Ramos (cell line): ENCODE results near the gene PIM1.
"Not testable (repeated sequence)": the region's sequence is repeated elsewhere in the genome, so short reads cannot be mapped to it uniquely, and the experiment has no call there.

Source experiments
- in situ Hi-C: fragments of 300-500 bp; cut with MboI; formaldehyde crosslinking; loops from one replicate; pipeline ENCODE4 v1.14.3; 2022; ENCODE audit warnings: low sequenced_read_pairs; ENCODE audit not compliant: unreplicated experiment

The PIM1 gene

DNA sequence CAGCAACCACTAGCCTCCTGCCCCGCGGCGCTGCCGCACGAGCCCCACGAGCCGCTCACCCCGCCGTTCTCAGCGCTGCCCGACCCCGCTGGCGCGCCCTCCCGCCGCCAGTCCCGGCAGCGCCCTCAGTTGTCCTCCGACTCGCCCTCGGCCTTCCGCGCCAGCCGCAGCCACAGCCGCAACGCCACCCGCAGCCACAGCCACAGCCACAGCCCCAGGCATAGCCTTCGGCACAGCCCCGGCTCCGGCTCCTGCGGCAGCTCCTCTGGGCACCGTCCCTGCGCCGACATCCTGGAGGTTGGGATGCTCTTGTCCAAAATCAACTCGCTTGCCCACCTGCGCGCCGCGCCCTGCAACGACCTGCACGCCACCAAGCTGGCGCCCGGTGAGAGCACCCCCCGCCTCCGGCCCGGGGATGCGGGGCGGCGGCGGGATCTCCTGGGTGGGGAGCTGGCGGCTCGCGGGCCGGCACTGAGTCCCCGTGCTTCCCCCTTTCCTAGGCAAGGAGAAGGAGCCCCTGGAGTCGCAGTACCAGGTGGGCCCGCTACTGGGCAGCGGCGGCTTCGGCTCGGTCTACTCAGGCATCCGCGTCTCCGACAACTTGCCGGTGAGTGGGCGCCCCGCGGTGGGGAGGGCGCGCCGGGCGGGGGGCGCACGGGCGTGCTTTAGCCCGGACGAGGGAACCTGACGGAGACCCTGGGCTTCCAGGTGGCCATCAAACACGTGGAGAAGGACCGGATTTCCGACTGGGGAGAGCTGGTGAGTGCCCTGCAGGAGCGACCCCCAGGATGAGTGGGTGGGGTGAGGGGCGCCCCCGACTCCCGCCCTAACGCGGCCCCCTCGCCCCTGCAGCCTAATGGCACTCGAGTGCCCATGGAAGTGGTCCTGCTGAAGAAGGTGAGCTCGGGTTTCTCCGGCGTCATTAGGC, 585 bp downstream of the PIM1 start:
- in situ Hi-C loops = loop anchor here (5.0 to 10.0 kb wide), 3 partner anchors 37 to 146 kb away; no protein-coding TSS in a partner anchor

DNA sequence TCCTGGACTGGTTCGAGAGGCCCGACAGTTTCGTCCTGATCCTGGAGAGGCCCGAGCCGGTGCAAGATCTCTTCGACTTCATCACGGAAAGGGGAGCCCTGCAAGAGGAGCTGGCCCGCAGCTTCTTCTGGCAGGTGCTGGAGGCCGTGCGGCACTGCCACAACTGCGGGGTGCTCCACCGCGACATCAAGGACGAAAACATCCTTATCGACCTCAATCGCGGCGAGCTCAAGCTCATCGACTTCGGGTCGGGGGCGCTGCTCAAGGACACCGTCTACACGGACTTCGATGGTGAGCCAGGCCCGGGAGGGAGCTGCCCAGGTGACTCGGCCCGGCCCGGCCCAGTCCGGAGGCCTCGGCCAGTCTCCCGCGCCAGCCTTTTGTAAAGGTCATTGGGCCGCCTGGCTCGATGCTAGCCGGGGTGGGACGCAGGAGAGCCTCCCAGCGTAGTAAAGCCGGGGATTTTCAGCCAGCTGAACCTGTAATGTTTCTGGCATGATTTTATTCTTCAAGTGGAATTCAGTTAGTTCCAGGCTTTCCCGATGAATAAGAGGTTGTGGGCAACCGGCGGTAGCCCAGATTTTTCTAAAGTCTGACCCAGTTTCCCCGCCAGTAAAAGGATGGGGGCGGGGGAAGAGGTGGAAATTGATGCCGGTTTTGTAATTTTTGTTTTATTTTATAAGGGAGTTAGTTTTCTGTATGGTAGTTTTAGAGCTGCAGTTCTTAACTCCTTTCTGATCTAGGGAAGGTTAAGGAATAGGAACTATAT, 1.4 kb downstream of the PIM1 start:
- in situ Hi-C loops = loop anchor here (5.0 to 10.0 kb wide), 3 partner anchors 36 to 147 kb away; no protein-coding TSS in a partner anchor

DNA sequence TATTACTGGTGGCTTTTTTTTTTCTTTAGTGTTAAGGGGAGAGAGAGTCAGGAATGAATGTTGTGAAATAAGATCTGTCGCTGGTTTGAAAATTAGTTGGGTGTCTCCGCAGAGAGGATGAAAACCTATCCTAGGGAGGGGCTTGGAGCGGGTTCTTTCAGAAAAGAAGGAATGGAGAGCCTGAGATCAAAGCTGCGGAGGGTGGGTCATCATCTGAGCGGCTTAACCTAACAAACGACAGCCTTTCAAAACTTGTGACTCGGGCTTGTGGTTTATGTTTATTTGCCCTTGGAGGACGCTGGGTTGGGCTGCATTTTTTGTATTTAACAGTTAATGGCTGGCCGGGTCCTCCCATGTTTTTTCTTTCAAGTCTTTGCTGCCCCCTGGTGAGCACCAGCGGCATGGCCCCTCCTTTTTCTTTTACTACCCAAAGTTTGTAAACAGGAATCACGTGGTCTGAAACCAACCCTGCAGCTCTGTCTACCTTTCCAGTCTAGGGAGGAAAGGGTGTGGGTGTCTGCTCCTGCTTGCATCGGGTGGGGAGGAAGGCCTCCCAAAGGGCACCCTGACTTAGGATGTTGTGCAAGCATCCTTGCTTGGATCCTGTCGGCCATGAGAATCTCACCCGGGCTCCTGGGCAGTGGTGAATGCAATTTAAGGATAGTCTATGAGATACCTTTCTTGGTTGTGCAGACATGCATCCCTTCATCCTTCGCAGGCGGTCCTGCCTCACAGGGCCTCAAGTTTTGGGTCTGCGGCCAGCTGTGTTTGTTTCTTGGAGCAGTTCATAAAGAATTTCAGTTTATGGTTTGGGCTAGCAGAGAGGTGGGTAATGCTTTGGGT, 2.2 kb downstream of the PIM1 start:
- in situ Hi-C loops = loop anchor here (5.0 to 10.0 kb wide), 3 partner anchors 35 to 147 kb away; no protein-coding TSS in a partner anchor

DNA sequence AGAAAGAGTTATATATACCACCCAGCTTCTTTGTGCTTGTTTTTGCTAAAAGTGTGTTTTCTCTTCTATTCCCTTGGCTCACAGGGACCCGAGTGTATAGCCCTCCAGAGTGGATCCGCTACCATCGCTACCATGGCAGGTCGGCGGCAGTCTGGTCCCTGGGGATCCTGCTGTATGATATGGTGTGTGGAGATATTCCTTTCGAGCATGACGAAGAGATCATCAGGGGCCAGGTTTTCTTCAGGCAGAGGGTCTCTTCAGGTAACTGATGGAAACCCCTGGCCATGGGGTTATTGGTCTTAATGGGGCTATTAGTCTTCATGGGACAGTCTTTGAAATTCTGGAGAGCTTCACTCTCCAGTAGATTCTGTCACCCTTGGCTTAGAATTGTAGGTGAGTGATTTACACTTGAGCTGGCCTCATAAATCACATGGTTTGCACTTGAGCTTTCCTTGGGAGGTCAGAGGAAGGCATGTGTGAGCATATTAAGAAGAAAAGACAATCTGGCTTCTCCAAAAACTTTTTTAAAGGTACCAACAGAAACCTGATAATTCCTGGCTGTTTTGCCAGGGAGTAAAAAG, 3.0 kb downstream of the PIM1 start:
- in situ Hi-C loops = loop anchor here (5.0 to 10.0 kb wide), 3 partner anchors 34 to 148 kb away; no protein-coding TSS in a partner anchor

DNA sequence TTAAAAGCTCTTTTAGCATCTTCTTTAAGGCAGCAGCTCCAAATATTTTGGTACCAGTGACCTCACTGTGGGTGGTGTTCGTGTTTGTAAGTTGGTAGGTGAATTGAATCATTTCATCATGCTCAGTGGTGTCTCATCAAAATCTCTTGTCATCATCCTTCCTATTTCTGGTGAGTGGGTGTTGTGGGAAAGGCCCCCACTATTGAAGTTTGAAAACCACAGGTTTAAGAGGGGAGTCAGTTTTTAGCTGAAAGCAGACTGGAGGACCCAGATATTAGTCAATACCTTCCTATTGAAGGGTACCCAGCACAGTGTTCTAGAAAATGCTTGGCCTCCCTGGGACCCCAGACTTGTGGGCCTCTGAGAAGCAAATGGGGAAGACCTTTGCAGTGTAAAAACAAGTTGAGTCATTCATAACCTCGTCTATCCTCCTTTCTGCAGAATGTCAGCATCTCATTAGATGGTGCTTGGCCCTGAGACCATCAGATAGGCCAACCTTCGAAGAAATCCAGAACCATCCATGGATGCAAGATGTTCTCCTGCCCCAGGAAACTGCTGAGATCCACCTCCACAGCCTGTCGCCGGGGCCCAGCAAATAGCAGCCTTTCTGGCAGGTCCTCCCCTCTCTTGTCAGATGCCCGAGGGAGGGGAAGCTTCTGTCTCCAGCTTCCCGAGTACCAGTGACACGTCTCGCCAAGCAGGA, 3.7 kb downstream of the PIM1 start:
- in situ Hi-C loops = loop anchor here (5.0 to 10.0 kb wide), 3 partner anchors 34 to 149 kb away; no protein-coding TSS in a partner anchor

DNA sequence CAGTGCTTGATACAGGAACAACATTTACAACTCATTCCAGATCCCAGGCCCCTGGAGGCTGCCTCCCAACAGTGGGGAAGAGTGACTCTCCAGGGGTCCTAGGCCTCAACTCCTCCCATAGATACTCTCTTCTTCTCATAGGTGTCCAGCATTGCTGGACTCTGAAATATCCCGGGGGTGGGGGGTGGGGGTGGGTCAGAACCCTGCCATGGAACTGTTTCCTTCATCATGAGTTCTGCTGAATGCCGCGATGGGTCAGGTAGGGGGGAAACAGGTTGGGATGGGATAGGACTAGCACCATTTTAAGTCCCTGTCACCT, 4.2 kb downstream of the PIM1 start:
- in situ Hi-C loops = loop anchor here (5.0 to 10.0 kb wide), 3 partner anchors 33 to 149 kb away; no protein-coding TSS in a partner anchor

DNA sequence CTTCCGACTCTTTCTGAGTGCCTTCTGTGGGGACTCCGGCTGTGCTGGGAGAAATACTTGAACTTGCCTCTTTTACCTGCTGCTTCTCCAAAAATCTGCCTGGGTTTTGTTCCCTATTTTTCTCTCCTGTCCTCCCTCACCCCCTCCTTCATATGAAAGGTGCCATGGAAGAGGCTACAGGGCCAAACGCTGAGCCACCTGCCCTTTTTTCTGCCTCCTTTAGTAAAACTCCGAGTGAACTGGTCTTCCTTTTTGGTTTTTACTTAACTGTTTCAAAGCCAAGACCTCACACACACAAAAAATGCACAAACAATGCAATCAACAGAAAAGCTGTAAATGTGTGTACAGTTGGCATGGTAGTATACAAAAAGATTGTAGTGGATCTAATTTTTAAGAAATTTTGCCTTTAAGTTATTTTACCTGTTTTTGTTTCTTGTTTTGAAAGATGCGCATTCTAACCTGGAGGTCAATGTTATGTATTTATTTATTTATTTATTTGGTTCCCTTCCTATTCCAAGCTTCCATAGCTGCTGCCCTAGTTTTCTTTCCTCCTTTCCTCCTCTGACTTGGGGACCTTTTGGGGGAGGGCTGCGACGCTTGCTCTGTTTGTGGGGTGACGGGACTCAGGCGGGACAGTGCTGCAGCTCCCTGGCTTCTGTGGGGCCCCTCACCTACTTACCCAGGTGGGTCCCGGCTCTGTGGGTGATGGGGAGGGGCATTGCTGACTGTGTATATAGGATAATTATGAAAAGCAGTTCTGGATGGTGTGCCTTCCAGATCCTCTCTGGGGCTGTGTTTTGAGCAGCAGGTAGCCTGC, 4.8 kb downstream of the PIM1 start:
- in situ Hi-C loops = loop anchor here (5.0 to 10.0 kb wide), 3 partner anchors 33 to 150 kb away; no protein-coding TSS in a partner anchor

DNA sequence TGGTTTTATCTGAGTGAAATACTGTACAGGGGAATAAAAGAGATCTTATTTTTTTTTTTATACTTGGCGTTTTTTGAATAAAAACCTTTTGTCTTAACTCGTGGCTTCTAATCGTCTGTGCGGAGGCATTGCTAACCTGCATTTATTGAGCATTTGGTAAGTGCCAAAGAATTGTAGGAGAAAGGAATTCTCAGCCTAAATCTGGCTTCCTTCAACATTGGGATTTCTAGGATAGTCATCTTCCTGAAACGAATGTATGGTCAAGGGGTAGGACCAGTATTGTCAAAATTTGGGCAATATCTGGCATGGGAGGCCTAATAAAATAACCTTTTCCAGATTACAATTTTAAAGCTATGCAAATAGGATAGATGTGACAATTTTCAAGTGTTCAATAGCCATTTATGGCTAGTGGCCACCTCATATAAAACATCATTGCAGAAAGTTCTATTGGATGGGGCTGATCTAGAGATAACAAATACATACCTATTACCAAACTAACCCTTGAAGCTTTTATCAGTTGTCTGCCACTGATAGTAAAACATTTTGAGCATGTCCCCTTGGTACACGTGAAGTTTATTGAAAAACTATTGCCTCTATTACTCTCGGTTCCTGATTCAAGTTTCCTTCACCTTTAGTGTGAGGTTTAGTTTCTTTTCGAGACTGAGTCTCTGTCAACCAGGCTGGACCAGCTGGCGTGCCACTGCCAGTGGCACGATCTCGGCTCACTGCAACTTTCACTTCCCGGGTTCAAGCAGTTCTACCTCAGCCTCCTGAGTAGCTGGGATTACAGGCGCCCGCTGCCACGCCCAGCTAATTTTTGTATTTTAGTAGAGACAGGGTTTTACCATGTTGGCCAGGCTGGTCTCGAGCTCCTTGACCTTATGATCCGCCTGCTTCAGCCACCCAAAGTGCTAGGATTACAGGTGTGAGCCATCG, 5.6 kb downstream of the PIM1 start:
- in situ Hi-C loops = loop anchor here (10.0 kb wide), 1 partner anchor 151 kb away; no protein-coding TSS in a partner anchor

DNA sequence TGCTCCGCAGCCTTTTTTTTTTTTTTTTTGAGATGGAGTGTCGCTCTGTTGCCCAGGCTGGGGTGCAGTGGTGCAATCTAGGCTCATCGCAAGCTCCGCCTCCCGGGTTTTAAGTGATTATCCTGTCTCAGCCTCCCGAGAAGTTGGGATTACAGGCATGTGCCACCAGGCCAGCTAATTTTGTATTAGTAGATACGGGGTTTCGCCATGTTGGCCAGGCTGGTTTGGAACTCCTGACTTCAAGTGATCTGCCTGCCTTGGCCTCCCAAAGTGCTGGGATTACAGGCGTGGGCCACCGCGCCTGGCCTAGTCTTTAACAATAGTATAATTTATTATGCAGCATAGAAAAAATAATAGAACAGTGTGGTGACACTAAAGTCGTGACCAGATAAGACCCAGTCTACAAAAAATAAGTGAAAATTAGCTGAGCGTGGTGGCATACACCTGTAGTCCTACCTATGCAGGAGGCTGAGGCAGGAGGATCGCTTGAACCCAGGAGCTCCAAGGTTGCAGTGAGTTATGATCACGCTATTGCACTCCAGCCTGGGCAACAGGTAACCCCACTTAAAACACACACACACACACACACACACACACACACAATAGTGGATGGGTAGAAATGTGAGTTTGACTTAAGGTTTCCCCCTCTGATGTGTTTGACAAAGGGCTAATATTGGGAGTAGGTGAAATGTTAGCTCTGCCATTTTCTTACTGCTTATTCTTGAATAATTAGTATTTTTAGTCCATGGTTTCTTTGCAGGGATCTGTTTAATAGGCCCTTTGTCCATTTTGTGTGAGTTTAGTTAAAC, 6.5 kb downstream of the PIM1 start:
- in situ Hi-C loops = loop anchor here (10.0 kb wide), 1 partner anchor 152 kb away; no protein-coding TSS in a partner anchor

DNA sequence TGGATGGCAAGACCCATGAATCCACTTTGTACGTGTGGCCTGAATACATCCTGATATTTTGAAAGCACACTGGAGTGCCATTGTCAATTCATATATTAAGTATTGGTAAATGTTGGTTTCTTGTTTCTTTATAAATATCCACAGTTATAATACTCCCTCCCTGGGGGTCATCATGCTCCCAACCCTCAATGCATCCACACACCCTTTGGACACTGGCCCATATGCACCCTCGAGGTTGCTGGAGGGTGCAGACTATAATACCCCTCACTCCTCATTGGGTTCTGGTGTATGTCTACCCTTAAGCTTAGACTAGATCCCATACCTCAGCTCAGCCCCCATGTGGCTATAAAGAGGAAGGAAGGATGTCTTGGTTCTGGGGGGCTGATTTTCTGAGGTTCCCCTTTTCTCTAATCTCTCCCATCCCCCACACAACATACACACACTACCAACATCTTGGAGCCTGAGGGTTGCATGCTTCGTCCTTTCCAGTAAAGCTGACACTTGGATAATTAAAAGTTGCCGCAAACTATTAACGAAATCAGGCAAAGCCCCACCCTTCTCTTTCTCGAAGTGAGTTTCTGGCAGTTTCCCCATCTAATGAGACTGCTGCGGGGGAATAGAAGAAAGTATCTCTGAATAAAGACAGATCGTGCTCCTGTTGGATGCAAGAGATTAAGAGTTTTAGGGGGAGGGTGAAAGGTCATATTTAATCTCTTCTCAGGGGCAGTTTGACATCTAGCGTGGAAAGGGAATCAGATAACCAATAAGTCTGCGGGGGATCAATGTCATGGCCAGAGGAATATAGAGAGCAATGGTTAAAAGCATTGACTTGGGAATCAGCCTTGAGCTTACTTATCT, 7.4 kb downstream of the PIM1 start:
- in situ Hi-C loops = loop anchor here (10.0 kb wide), 1 partner anchor 153 kb away; no protein-coding TSS in a partner anchor

DNA sequence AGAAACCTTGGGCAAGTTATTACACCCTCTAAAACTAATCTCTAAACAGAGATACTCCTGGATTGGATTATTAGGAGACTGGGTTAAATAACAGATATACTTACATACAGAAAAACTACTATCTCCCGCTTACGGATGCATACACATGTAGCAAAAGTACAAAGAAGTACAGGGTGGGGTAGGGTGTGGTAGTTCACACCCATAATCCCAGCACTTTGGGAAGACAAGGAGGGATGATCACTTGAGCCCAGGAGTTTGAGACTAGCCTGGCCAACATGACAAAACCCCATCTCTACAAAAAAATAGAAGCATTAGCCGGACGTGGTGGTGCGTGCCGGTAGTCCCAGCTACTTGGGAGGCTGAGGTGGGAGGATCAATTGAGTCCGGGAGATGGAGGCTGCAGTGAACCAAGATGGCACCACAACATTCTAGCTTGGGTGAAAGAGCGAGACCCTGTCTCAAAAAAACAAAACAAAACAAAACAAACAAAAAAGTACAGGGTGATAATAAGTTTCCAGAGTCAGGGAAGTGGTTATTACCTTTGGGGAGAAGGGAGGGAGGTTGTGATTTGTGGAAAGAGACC, 8.1 kb downstream of the PIM1 start:
- in situ Hi-C loops = loop anchor here (10.0 kb wide), 1 partner anchor 153 kb away; no protein-coding TSS in a partner anchor

DNA sequence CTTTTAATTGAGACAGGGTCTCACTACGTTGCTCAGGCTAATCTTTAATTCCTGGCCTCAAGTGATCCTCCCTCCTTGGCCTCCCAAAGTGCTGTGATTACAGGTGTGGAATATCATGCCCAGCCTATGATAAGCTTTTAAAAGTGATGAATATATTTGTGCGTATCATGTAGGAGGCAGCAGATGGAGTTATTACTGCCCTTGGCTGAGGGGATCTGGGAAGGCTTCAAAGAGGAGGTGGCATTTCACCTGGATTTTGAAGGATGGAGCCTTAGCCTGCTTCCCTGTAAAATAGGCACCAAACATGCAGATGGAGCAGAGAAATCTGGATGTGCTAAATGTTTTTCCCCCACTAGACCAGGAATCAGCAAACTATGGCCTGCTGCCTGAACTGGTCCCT, 10.1 kb downstream of the PIM1 start:
- in situ Hi-C loops = no loop called here

DNA sequence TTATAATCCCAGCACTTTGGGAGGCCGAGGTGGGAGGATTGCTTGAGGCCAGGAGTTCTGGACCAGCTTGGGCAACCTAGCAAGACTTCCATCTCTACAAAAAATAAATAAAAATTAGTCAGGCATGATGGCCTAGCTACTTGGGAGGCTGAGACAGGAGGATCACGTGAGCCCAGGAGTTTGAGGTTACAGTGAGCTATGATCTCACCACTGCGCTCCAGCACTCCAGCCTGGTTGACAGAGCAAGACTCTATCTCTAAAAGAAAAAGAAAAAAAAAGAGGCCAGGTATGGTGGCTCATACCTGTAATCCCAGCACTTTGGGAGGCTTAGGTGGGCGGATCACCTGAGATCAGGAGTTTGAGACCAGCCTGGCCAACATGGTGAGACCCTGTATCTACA, 10.7 kb downstream of the PIM1 start:
- in situ Hi-C loops = not testable (repeated sequence)

DNA sequence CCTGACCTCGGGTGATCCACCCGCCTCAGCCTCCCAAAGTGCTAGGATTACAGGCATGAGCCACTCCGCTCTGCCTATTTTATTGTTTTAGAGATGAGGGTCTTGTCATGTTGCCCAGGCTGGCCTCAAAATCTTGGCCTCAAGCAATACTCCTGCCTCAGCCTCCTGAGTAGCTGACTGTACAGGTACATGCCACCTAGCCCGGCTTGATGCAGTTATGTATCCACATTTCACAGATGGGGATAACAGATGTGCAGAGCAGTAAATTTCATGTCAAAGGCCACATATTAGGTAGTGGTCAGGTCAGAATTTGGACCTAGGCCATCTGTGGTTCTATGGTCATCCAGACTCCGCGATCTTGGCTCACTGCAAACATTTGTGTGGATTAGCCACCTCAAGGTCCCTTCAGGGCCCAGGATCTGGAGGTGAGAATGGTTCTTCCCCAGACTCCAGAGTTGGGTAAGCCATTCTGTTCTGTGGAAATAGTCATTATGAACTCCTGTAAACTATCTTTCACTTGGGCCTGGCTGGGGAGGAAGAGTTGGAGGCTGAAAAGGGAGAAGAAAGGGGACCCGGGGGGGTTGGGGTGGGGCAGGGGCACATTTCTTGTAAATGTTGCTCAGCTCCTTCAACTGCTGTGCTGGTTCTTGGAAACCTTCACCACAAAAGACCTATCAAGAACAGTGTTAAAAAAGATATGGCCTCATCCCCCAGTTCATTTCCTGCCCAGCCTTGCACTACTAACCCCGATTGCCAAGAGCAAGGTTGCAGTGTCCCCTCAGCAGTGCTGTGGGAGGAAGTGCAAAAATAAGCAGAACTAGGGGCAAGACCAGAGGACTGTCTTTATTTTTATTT, 13.0 kb downstream of the PIM1 start:
- in situ Hi-C loops = no loop called here
